Effector CD4-positive, alpha-beta T cell (primary cell): Measurements from ENCODE around the gene RBBP8NL. TPM values are rescaled to one million over a fixed set of nuclear protein-coding genes. Genes with fewer than 3 reads are reported as not detected.

Experiments
- DNase-seq: peaks from one replicate; pipeline ENCODE4 v3.0.0-alpha.2; 2020
- total RNA-seq: gene quantifications from one replicate; lab custom pipeline; 2026; lab: John Stamatoyannopoulos, UW

The RBBP8NL gene
- not detected for total RNA-seq

- DNase-seq = no peak
Measured at GRCh38 chr20:62427172-62428001, at the start of gene RBBP8NL. Gene RBBP8NL (minus strand): TSS chr20:62427539. CDS start chr20:62419647, 7,892 bp downstream.

GRCh38 chr20:62476056-62476838 lies 48.9 kb upstream of the RBBP8NL start:
- no peak for DNase-seq

GRCh38 chr20:62475772-62476055 lies 48.4 kb upstream of the RBBP8NL start, which contains the start of gene GATA5:
Gene GATA5 (minus strand): TSS chr20:62475995. CDS start chr20:62475521, 474 bp downstream.
- no peak for DNase-seq

GRCh38 chr20:62475027-62475771 lies 47.9 kb upstream of the RBBP8NL start:
- DNase-seq = no peak

- DNase-seq = no peak
Measured at GRCh38 chr20:62474604-62475026, 47.3 kb upstream of the RBBP8NL start.

GRCh38 chr20:62473717-62474603 lies 46.6 kb upstream of the RBBP8NL start:
- no peak for DNase-seq

- no peak for DNase-seq
Measured at GRCh38 chr20:62472941-62473585, 45.7 kb upstream of the RBBP8NL start.

GRCh38 chr20:62472138-62472940 lies 45.0 kb upstream of the RBBP8NL start:
- DNase-seq = no peak

- no peak for DNase-seq
Measured at GRCh38 chr20:62470459-62470858, 43.1 kb upstream of the RBBP8NL start.

- no peak for DNase-seq
Measured at GRCh38 chr20:62470001-62470400, 42.7 kb upstream of the RBBP8NL start.

GRCh38 chr20:62469352-62469751 lies 42.0 kb upstream of the RBBP8NL start:
- no peak for DNase-seq

- DNase-seq = no peak
Measured at GRCh38 chr20:62466806-62467537, 39.6 kb upstream of the RBBP8NL start.

- no peak for DNase-seq
Measured at GRCh38 chr20:62466072-62466760, 38.9 kb upstream of the RBBP8NL start.

GRCh38 chr20:62464990-62465389 lies 37.7 kb upstream of the RBBP8NL start:
- no peak for DNase-seq

- DNase-seq = no peak
Measured at GRCh38 chr20:62464425-62464770, 37.1 kb upstream of the RBBP8NL start.

- no peak for DNase-seq
Measured at GRCh38 chr20:62463651-62464424, 36.5 kb upstream of the RBBP8NL start.

- DNase-seq = no peak
Measured at GRCh38 chr20:62462976-62463592, 35.7 kb upstream of the RBBP8NL start.

- no peak for DNase-seq
Measured at GRCh38 chr20:62461834-62462233, 34.5 kb upstream of the RBBP8NL start.
